Panc1 (cell line): ENCODE data around the gene FIBP. TPM values are rescaled to one million over a fixed set of nuclear protein-coding genes. Genes with fewer than 3 reads are reported as not detected.

ENCODE experiments used
- ATAC-seq: fragments of 200-7000 bp; cut with Tn5 transposase; 2 replicates; pipeline ENCODE4 v1.9.1; 2020; ENCODE audit warnings: mild to moderate bottlenecking, moderate library complexity
- BruUV-seq: library from RNA; stranded (reverse); fragments of 400-500 nt; replicated peaks from 2 replicates; lab custom pipeline; 2021; lab: Mats Ljungman, UMichigan
- CTCF ChIA-PET: fragments of 300-600 bp; sonication (Branson Sonifier 250); formaldehyde crosslinking; loops from one replicate; lab custom pipeline; 2022; ENCODE audit warnings: antibody characterized with exemption; lab: Charles Lee
- POLR2A ChIA-PET: fragments of 300-600 bp; sonication (Branson Sonifier 250); formaldehyde crosslinking; loops from one replicate; lab custom pipeline; 2022; ENCODE audit warnings: antibody characterized with exemption; lab: Charles Lee
- DNase-seq: peaks from one replicate; pipeline ENCODE4 v3.0.0-alpha.2; 2010; ENCODE audit warnings: low read depth, low spot score
- H3K27ac ChIP-seq: 2 replicates; pipeline ENCODE4 v1.5.1; 2011; ENCODE audit warnings: mild to moderate bottlenecking, low read length, inconsistent platforms
- H3K27me3 ChIP-seq: fragments of 200-500 bp; sonication (Bioruptor generic); 2 replicates; pipeline ENCODE4 v1.6.0; 2014; ENCODE audit warnings: low read length, inconsistent platforms; ENCODE audit not compliant: control insufficient read depth, insufficient read depth
- H3K36me3 ChIP-seq: fragments of 200-500 bp; sonication (Bioruptor generic); 2 replicates; pipeline ENCODE4 v1.5.1; 2014; ENCODE audit warnings: inconsistent platforms, mild to moderate bottlenecking, low read length, moderate library complexity; ENCODE audit not compliant: control insufficient read depth, insufficient read depth
- H3K4me1 ChIP-seq: 2 replicates; pipeline ENCODE4 v1.5.1; 2011; ENCODE audit warnings: inconsistent platforms, mild to moderate bottlenecking, low read length, moderate library complexity; ENCODE audit not compliant: control insufficient read depth, insufficient read depth
- H3K4me3 ChIP-seq, 2 experiments: 2 replicates each; pipeline ENCODE4 v1.5.1; 2011 to 2012; ENCODE audit warnings: low read depth in 2 of 2, low read length in 2 of 2, mild to moderate bottlenecking in 2 of 2, inconsistent platforms in 1 of 2, moderate library complexity in 1 of 2
- H3K9me3 ChIP-seq: fragments of 200-500 bp; sonication (Bioruptor generic); 2 replicates; pipeline ENCODE4 v1.5.1; 2014; ENCODE audit warnings: low read depth, mild to moderate bottlenecking, inconsistent platforms, low read length, moderate library complexity; ENCODE audit not compliant: control insufficient read depth, insufficient read depth
- CTCF ChIP-seq: fragments of 450-650 bp; IDR thresholded peaks from 2 replicates; pipeline ENCODE4 v1.5.1; 2017; ENCODE audit warnings: mild to moderate bottlenecking
- POLR2AphosphoS5 ChIP-seq: IDR thresholded peaks from 2 replicates; pipeline ENCODE4 v1.6.1; 2012; ENCODE audit warnings: mild to moderate bottlenecking, low read depth, low read length, moderate library complexity
- SIN3A ChIP-seq: IDR thresholded peaks from 2 replicates; pipeline ENCODE4 v1.6.1; 2012; ENCODE audit warnings: low read depth, mild to moderate bottlenecking, low read length, moderate library complexity, borderline replicate concordance; ENCODE audit not compliant: insufficient read depth
- TCF7L2 ChIP-seq: IDR thresholded peaks from 2 replicates; pipeline ENCODE4 v1.6.1; 2011; ENCODE audit warnings: mild to moderate bottlenecking, low read depth, low read length, inconsistent platforms
- in situ Hi-C: cut with HindIII; loops from 2 replicates; pipeline ENCODE4 v1.10.0; 2016; ENCODE audit warnings: low sequenced_read_pairs, low pct_unique_long_range_greater_than_20kb
- intact Hi-C: fragments of 100-400 bp; cut with micrococcal nuclease; formaldehyde crosslinking; loops from one replicate; pipeline ENCODE4 v1.10.0; 2022; ENCODE audit not compliant: unreplicated experiment
- total RNA-seq: library from RNA; stranded (reverse); gene quantifications from one replicate; pipeline ENCODE4 v1.2.1, GENCODE V29; 2021; ENCODE audit not compliant: unreplicated experiment
- TF ChIP-seq, protein P1 (sequence below), 2 experiments: IDR thresholded peaks; 2 replicates each; pipeline ENCODE4 v1.6.1; 2011 to 2012; ENCODE audit warnings: low read depth in 2 of 2, control low read depth in 1 of 2, low read length in 1 of 2, mild to moderate bottlenecking in 1 of 2, moderate library complexity in 1 of 2; ENCODE audit not compliant: insufficient read depth in 1 of 2

The FIBP gene
- total RNA-seq, 1 experiment from 2014 or later = 105 TPM

DNA sequence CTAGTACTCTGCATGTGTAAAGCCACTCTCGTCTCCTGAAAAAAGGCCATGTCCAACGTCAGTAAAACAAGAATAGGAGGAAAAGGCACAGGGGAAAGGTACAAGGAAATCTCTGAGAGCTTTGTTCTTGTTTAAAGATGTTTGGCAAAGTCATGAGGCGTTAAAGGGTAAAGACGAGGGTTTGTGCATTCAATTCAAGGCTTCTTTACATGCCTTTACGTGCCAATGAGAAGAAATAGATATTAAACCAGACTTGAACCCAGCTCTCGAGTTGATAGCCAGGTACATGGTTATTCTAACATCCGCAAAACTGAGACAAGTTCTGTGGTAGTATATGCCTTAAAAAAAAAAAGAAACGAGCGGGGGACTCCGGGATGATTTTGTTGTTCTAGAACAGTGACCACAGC, 29.6 kb downstream of the FIBP start:
- CTCF ChIA-PET = interaction anchor here (0.5 to 3.3 kb wide), 3 partner anchors 26 to 152 kb away, joined by 3 to 14 read pairs (median 5); no protein-coding TSS in a partner anchor
- DNase-seq (peak; percentile 64), ATAC-seq (no peak)
- Histone ChIP-seq H3K4me3 (peak overlapping the region; percentile 85 to 99), H3K4me1 (peaks cover 51% of the 10 kb centered on the region), H3K9me3 (no peaks in the 10 kb centered on the region), H3K27ac (peak overlapping the region; percentile 98), H3K36me3 (peaks cover 27% of the 10 kb centered on the region), H3K27me3 (no peaks in the 10 kb centered on the region)
- POLR2A ChIA-PET = interaction anchor here (0.6 to 1.6 kb wide), 6 partner anchors 15 to 1563 kb away, joined by 3 to 26 read pairs (median 6); partner anchors contain the start of gene SF3B2
- BruUV-seq = no TSS peak
- TF ChIP-seq TCF7L2 (no peak), CTCF (no peak), SIN3A (no peak)
- TF ChIP-seq, protein P1, sequence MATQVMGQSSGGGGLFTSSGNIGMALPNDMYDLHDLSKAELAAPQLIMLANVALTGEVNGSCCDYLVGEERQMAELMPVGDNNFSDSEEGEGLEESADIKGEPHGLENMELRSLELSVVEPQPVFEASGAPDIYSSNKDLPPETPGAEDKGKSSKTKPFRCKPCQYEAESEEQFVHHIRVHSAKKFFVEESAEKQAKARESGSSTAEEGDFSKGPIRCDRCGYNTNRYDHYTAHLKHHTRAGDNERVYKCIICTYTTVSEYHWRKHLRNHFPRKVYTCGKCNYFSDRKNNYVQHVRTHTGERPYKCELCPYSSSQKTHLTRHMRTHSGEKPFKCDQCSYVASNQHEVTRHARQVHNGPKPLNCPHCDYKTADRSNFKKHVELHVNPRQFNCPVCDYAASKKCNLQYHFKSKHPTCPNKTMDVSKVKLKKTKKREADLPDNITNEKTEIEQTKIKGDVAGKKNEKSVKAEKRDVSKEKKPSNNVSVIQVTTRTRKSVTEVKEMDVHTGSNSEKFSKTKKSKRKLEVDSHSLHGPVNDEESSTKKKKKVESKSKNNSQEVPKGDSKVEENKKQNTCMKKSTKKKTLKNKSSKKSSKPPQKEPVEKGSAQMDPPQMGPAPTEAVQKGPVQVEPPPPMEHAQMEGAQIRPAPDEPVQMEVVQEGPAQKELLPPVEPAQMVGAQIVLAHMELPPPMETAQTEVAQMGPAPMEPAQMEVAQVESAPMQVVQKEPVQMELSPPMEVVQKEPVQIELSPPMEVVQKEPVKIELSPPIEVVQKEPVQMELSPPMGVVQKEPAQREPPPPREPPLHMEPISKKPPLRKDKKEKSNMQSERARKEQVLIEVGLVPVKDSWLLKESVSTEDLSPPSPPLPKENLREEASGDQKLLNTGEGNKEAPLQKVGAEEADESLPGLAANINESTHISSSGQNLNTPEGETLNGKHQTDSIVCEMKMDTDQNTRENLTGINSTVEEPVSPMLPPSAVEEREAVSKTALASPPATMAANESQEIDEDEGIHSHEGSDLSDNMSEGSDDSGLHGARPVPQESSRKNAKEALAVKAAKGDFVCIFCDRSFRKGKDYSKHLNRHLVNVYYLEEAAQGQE (IDR thresholded peaks at IDR 0.05; ENCODE audit: insufficient read depth in 1 of 2, low read depth in 2 of 2, low read length in 1 of 2) = no peak
- in situ Hi-C loops (no loop called here), intact Hi-C loops (loop anchor here (10.0 kb wide), 1 partner anchor 304 kb away; the partner anchor contains the start of gene LTBP3)

GRCh38 chr11:65857853-65858680, 30.2 kb downstream of the FIBP start, which contains the start of gene CFL1:
Gene CFL1, minus strand, starts transcription at chr11:65858180. Its CDS starts 81 bp downstream, at chr11:65858099.
- Histone ChIP-seq H3K36me3 (peaks cover 28% of the 10 kb centered on the region), H3K4me1 (peaks cover 56% of the 10 kb centered on the region), H3K27ac (peak within 1 kb of the TSS; percentile 98), H3K9me3 (no peaks in the 10 kb centered on the region), H3K27me3 (no peaks in the 10 kb centered on the region), H3K4me3 (peak within 1 kb of the TSS; percentile 94 to 99)
- ATAC-seq (peak; percentile 73), DNase-seq (peak; percentile 89)
- in situ Hi-C loops (no loop called here), intact Hi-C loops (loop anchor here (10.0 kb wide), 1 partner anchor 303 kb away; the partner anchor contains the start of gene LTBP3)
- TF ChIP-seq SIN3A = peak; percentile 96; the same call in 1 of the 2 replicates
- TF ChIP-seq CTCF = no peak
- TF ChIP-seq, protein P1 (IDR thresholded peaks at IDR 0.05; ENCODE audit: insufficient read depth in 1 of 2, low read depth in 2 of 2, low read length in 1 of 2) = no peak; a peak in 1 of 4 replicates
- peak; percentile 99 for TF ChIP-seq POLR2AphosphoS5
- TF ChIP-seq TCF7L2 = peak; percentile 54; the same call in 1 of the 2 replicates
- BruUV-seq = no TSS peak
- ChIA-PET POLR2A (interaction anchor here (0.6 to 0.7 kb wide), 4 partner anchors 16 to 1563 kb away, joined by 3 to 26 read pairs (median 8); no protein-coding TSS in a partner anchor), CTCF (interaction anchor here (3.3 kb wide), 1 partner anchor 27 kb away, joined by 14 read pairs; no protein-coding TSS in a partner anchor)
